ENCODE data around the gene MYO3B.

The MYO3B gene

DNA sequence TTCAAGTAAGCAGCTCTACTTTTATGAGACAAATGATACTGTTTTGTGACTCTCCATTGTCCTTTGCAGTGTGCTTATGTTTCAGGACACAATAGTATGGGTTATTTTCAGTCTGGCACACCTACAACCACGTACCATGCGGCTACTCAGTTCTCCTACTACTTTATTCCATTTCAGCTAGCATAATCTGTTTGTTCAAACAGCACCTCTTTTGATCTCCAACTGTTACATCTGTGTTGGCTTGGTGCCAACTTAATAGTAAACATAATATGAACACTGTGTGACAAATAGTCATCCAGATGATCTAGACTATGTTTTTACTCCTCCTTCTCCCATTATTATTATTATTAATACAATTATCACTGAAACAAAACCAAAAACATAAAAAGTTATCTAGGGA lies 40.5 kb downstream of the MYO3B start:
- no peak overlapping the region for H3K27ac ChIP-seq (ENCODE audit: low read depth, low read length)
- H4K12ac ChIP-seq (ENCODE audit: low read depth, low read length) = no peak overlapping the region
- H3K36me3 ChIP-seq (ENCODE audit: control insufficient read depth in 1 of 2, insufficient read depth in 2 of 2, low read length in 2 of 2) = no peaks in the 10 kb centered on the region
- no peak overlapping the region for H3K4me3 ChIP-seq (ENCODE audit: low read depth, low read length)
- no peaks in the 10 kb centered on the region for H3K79me1 ChIP-seq (ENCODE audit: low read length)
- no peak overlapping the region for H3K14ac ChIP-seq (ENCODE audit: low read length)
- H4K91ac ChIP-seq (ENCODE audit: low read depth, low read length) = no peak overlapping the region
- H3K4me2 ChIP-seq (ENCODE audit: low read length) = no peak overlapping the region
- WGBS (ENCODE audit: extremely low coverage, insufficient coverage, insufficient read length) = no CpG with 5 or more reads among the region's 2 CpGs
- no peak overlapping the region for H2AK5ac ChIP-seq (ENCODE audit: low read length)
- H3K18ac ChIP-seq (ENCODE audit: low read length) = no peak overlapping the region
- no peak overlapping the region for H2BK12ac ChIP-seq (ENCODE audit: low read length)
- H3K9me3 ChIP-seq (ENCODE audit: insufficient read depth, low read depth, low read length) = no peaks in the 10 kb centered on the region
- no peak overlapping the region for H3K23ac ChIP-seq (ENCODE audit: low read length)
- no peak overlapping the region for H2AFZ ChIP-seq (ENCODE audit: insufficient read depth, low read length, poor library complexity)
- no peak overlapping the region for H3K4ac ChIP-seq (ENCODE audit: low read depth, low read length)
- no peak overlapping the region for H4K8ac ChIP-seq (ENCODE audit: low read depth, low read length)
- no peak overlapping the region for H2BK5ac ChIP-seq (ENCODE audit: low read depth, low read length, poor library complexity)
- H3K27me3 ChIP-seq (ENCODE audit: insufficient read depth, low read length) = no peaks in the 10 kb centered on the region
- H3K79me2 ChIP-seq (ENCODE audit: control insufficient read depth, insufficient read depth, low read length, poor library complexity) = no peaks in the 10 kb centered on the region
- H3K4me1 ChIP-seq (ENCODE audit: control insufficient read depth in 1 of 2, insufficient read depth in 2 of 2, low read length in 2 of 2) = peaks cover 0 to 6% of the 10 kb centered on the region in 2 experiments
- DNase-seq = no peak
- no peak overlapping the region for H3K9ac ChIP-seq (ENCODE audit: low read length)
- no peak overlapping the region for H2BK120ac ChIP-seq (ENCODE audit: insufficient read depth, low read length, poor library complexity)

DNA sequence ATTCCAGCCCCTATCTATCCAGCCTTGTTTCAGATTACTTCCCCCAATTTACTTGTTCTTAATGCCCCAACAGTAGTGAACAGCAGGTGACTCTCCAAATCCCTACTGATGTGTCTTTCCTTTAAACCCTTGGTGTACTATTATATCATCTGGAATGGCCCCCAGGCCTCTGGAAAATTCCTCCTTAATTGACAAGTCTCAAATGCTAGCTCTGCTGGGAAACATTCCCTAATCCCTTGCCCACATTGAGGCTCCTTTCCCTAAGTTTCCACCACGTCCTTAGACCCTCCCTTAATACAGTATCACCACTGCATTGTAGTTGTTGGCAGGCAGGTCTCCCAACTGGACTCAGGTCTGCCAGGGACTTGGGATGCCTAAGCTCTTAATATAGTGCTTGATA lies 41.0 kb downstream of the MYO3B start:
- Histone ChIP-seq H3K9me3 (ENCODE audit: insufficient read depth, low read depth, low read length) (no peaks in the 10 kb centered on the region), H3K79me1 (ENCODE audit: low read length) (no peaks in the 10 kb centered on the region), H3K23ac (ENCODE audit: low read length) (no peak overlapping the region), H3K36me3 (ENCODE audit: control insufficient read depth in 1 of 2, insufficient read depth in 2 of 2, low read length in 2 of 2) (no peaks in the 10 kb centered on the region), H3K27me3 (ENCODE audit: insufficient read depth, low read length) (no peaks in the 10 kb centered on the region), H2AFZ (ENCODE audit: insufficient read depth, low read length, poor library complexity) (no peak overlapping the region), H3K4me1 (ENCODE audit: control insufficient read depth in 1 of 2, insufficient read depth in 2 of 2, low read length in 2 of 2) (peaks cover 0 to 6% of the 10 kb centered on the region in 2 experiments), H3K9ac (ENCODE audit: low read length) (no peak overlapping the region), H3K4me2 (ENCODE audit: low read length) (no peak overlapping the region), H3K18ac (ENCODE audit: low read length) (no peak overlapping the region), H3K4ac (ENCODE audit: low read depth, low read length) (no peak overlapping the region), H4K12ac (ENCODE audit: low read depth, low read length) (no peak overlapping the region), H2AK5ac (ENCODE audit: low read length) (no peak overlapping the region), H2BK5ac (ENCODE audit: low read depth, low read length, poor library complexity) (no peak overlapping the region), H2BK120ac (ENCODE audit: insufficient read depth, low read length, poor library complexity) (no peak overlapping the region), H4K91ac (ENCODE audit: low read depth, low read length) (no peak overlapping the region), H2BK12ac (ENCODE audit: low read length) (peak overlapping the region; percentile 23), H4K8ac (ENCODE audit: low read depth, low read length) (no peak overlapping the region), H3K14ac (ENCODE audit: low read length) (no peak overlapping the region), H3K27ac (ENCODE audit: low read depth, low read length) (no peak overlapping the region), H3K4me3 (ENCODE audit: low read depth, low read length) (no peak overlapping the region), H3K79me2 (ENCODE audit: control insufficient read depth, insufficient read depth, low read length, poor library complexity) (no peaks in the 10 kb centered on the region)
- no CpG with 5 or more reads among the region's 1 CpG for WGBS (ENCODE audit: extremely low coverage, insufficient coverage, insufficient read length)
- DNase-seq = peak; percentile 14 to 30

DNA sequence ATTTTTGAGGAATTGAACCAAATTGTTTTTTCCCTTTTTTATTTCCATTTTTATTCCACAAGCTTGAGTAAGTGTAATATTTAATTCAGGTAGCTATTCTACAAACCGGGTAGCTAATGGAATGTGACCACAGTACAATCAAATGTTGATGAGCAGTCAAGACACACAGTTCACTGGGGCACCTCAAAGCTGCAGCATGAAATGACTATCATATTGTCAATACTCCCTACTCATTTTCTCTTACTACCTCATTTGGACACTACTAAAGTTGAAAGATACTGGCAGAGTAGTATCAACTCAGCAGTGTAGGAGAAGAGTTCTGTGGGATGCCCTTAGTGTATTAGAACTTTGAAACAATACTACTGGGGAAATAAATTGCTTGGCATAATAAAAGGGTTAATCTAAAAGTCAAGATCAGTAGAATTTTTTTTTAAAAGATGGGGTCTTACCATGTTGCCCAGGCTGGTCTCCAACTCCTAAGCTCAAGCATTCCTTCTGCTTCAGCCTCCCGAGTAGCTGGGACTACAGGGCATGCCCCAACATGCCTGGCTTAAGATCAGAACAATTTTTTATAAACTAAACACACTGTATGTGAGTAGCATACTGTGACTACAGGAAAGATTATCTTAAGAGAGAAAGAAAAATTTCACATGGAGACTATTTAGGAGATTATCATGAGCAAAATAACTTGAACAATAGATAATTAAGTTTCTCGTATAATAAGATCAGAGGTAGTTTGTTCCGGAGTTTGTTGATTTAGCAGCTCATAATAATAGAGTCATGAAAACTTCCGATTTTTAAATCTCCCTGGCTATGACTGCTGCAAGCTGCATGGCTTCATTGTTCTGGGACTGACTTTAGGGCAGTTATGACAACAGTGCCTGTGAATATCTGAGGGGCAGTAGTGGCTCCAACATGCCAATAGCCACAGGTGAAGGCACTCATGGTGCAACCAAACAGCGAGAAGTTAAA lies 43.7 kb downstream of the MYO3B start:
- no CpG with 5 or more reads among the region's 6 CpGs for WGBS (ENCODE audit: extremely low coverage, insufficient coverage, insufficient read length)

DNA sequence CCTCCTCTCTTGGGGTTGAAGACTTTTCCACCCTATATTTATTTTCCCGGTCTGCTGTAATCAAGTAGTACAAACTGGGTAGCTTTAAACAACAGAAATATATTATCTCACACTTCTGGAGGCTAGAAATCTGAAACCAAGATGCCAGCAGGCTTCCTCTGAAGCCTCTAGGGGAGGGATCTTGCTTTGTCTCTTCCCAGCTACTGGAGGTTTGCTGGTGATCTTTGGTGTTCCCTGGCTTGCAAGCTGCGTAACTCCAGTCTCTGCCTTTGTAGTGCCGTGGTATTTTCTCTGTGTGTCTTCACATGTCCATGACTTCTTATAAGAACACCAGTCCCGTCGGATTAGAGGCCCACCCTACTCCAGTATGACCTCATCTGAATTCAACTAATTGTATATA lies 44.4 kb downstream of the MYO3B start:
- Histone ChIP-seq H4K8ac (ENCODE audit: low read depth, low read length) (no peak overlapping the region), H2BK120ac (ENCODE audit: insufficient read depth, low read length, poor library complexity) (no peak overlapping the region), H3K23ac (ENCODE audit: low read length) (no peak overlapping the region), H2AFZ (ENCODE audit: insufficient read depth, low read length, poor library complexity) (no peak overlapping the region), H3K4me2 (ENCODE audit: low read length) (no peak overlapping the region), H3K27ac (ENCODE audit: low read depth, low read length) (no peak overlapping the region), H3K79me1 (ENCODE audit: low read length) (no peaks in the 10 kb centered on the region), H3K4ac (ENCODE audit: low read depth, low read length) (no peak overlapping the region), H3K4me1 (ENCODE audit: control insufficient read depth in 1 of 2, insufficient read depth in 2 of 2, low read length in 2 of 2) (peaks cover 4 to 12% of the 10 kb centered on the region in 2 experiments), H4K91ac (ENCODE audit: low read depth, low read length) (peak overlapping the region; percentile 72), H3K18ac (ENCODE audit: low read length) (no peak overlapping the region), H4K12ac (ENCODE audit: low read depth, low read length) (no peak overlapping the region), H3K79me2 (ENCODE audit: control insufficient read depth, insufficient read depth, low read length, poor library complexity) (no peaks in the 10 kb centered on the region), H3K36me3 (ENCODE audit: control insufficient read depth in 1 of 2, insufficient read depth in 2 of 2, low read length in 2 of 2) (no peaks in the 10 kb centered on the region), H3K9me3 (ENCODE audit: insufficient read depth, low read depth, low read length) (no peaks in the 10 kb centered on the region), H3K4me3 (ENCODE audit: low read depth, low read length) (no peak overlapping the region), H2BK5ac (ENCODE audit: low read depth, low read length, poor library complexity) (no peak overlapping the region), H2BK12ac (ENCODE audit: low read length) (no peak overlapping the region), H3K27me3 (ENCODE audit: insufficient read depth, low read length) (no peaks in the 10 kb centered on the region), H2AK5ac (ENCODE audit: low read length) (no peak overlapping the region), H3K9ac (ENCODE audit: low read length) (no peak overlapping the region), H3K14ac (ENCODE audit: low read length) (no peak overlapping the region)
- WGBS (ENCODE audit: extremely low coverage, insufficient coverage, insufficient read length) = no CpG with 5 or more reads among the region's 5 CpGs
- DNase-seq = peak in 1 of 2 donors; percentile 16

More for the DNA sequence above, 43.7 kb downstream of the MYO3B start:
- H4K8ac ChIP-seq (ENCODE audit: low read depth, low read length) = no peak overlapping the region
- no peaks in the 10 kb centered on the region for H3K36me3 ChIP-seq (ENCODE audit: control insufficient read depth in 1 of 2, insufficient read depth in 2 of 2, low read length in 2 of 2)
- no peak overlapping the region for H2AK5ac ChIP-seq (ENCODE audit: low read length)
- H3K79me2 ChIP-seq (ENCODE audit: control insufficient read depth, insufficient read depth, low read length, poor library complexity) = no peaks in the 10 kb centered on the region
- no peak overlapping the region for H3K4me3 ChIP-seq (ENCODE audit: low read depth, low read length)
- H3K27me3 ChIP-seq (ENCODE audit: insufficient read depth, low read length) = no peaks in the 10 kb centered on the region
- no peak overlapping the region for H3K4me2 ChIP-seq (ENCODE audit: low read length)
- H3K27ac ChIP-seq (ENCODE audit: low read depth, low read length) = no peak overlapping the region
- H3K9me3 ChIP-seq (ENCODE audit: insufficient read depth, low read depth, low read length) = no peaks in the 10 kb centered on the region
- H3K4ac ChIP-seq (ENCODE audit: low read depth, low read length) = no peak overlapping the region
- peak overlapping the region; percentile 51 for H2BK5ac ChIP-seq (ENCODE audit: low read depth, low read length, poor library complexity)
- H3K18ac ChIP-seq (ENCODE audit: low read length) = no peak overlapping the region
- no peak overlapping the region for H3K9ac ChIP-seq (ENCODE audit: low read length)
- H3K23ac ChIP-seq (ENCODE audit: low read length) = no peak overlapping the region
- DNase-seq = no peak
- no peak overlapping the region for H4K12ac ChIP-seq (ENCODE audit: low read depth, low read length)
- H3K4me1 ChIP-seq (ENCODE audit: control insufficient read depth in 1 of 2, insufficient read depth in 2 of 2, low read length in 2 of 2) = peaks cover 4 to 10% of the 10 kb centered on the region in 2 experiments
- no peak overlapping the region for H2BK12ac ChIP-seq (ENCODE audit: low read length)
- no peak overlapping the region for H3K14ac ChIP-seq (ENCODE audit: low read length)
- peak overlapping the region; percentile 72 for H4K91ac ChIP-seq (ENCODE audit: low read depth, low read length)
- H2AFZ ChIP-seq (ENCODE audit: insufficient read depth, low read length, poor library complexity) = no peak overlapping the region
- H2BK120ac ChIP-seq (ENCODE audit: insufficient read depth, low read length, poor library complexity) = no peak overlapping the region
- no peaks in the 10 kb centered on the region for H3K79me1 ChIP-seq (ENCODE audit: low read length)

Measured in trophoblast cell (in vitro differentiated cells and primary cell).